ENCODE measurements around the gene DENND4A.
A peak's percentile ranks its signal among the peaks of the same experiment; 100 is the strongest.

The DENND4A gene

DNA sequence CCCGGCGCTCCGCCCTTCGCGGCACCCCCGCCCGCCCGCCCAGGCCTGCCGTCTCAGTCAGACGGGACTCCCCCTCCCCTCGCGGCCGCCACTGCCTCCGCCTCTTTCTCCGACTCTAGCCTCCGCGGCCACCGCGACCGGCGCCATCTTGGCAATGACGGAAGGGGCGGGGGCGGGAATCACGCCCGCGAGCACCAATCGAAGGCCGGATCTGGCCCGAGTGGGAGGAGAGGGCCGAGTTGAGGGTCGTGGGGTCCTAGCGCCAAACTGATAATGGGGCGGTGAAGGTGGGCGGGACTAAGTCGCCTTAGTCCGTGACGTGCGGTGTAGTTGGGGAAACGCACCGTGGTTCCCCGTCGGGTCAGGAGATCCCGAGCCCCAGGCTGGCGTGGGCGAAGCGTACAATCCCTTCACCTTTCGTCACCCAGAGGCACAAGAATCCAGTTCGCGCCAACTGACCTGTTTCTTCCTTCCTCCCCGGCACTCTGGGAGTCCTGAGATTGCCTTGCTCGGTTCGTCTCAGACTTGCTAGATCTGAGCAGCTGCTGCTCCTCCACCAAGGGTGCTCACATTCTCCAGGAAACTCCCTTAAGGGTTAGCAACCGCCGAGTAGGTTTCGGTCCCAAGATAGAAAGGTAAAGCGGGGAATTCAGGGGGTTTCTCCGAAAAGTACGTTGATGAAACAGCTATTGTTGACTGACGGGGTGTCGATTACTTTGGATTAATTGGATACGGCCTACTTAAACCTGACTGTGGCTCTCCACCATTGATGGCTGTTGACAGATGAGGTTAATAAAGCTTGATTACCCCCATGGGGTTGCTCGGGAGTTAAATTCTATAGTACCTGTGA lies at the start of gene DENND4A:
Gene DENND4A, minus strand, starts transcription at position 156 of the 850 bp plus-strand sequence. CDS start 35,843 bp downstream, outside the sequence.
- DNase-seq (ENCODE audit: low spot score), result peak; percentile 74

DNA sequence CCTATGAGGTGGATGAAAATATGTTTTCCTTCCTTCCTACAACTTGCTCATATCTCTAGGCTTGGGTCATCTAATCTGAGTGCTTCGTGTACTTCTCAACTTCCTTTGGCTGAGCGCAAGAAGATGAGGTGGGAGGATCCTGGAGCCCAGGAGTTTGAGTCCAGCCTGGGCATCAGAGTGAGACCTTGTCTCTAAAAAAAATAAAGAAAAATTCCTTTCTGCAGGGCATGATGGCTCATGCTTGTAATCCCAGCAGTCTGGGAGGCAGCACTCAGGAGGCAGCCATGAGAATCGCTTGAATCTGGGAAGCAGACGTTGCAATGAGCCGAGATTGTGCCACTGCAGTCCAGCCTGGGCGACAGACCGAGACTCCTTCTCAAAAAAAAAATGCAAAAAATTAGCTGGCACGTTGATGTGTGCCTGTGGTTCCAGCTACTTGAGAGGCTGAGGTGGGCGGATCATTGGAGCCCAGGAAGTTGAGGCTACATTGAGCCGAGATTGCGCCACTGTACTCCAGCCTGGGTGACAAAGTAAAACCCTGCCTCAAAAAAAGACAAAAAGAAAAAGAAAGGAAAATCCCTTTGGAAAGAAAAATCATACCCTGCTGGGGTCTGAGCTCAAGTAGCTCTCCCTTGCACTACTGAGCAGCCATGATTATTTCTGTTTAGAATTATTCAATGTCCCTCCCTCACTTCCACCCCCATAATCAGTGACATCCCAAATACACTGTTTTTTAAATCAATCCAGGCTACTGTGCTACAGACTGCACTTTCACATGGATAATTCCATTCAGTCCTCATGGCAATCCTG lies 49.2 kb upstream of the DENND4A start:
- DNase-seq (ENCODE audit: low spot score), result no peak

DNA sequence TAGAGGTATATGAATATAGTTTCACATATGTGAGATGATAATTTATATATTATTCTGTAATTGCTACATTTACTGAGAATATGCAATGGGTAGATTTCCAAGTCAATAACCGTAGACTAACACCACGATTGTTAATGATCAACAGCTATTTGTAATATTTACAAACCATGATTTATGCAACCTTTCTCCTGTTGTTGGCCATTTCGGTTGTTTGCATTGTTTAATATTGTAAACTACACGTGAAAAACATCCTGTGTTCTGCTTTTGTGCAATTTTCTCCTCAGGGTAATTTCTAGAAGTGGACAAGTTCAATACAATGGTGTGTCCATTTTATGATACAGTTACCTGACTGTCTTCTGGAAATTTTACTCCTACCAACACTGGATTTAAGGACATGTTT lies 47.9 kb upstream of the DENND4A start:
- DNase-seq (ENCODE audit: low spot score), result no peak

GRCh38 chr15:65839354-65839901 lies 47.3 kb upstream of the DENND4A start:
- no peak for DNase-seq (ENCODE audit: low spot score)

DNA sequence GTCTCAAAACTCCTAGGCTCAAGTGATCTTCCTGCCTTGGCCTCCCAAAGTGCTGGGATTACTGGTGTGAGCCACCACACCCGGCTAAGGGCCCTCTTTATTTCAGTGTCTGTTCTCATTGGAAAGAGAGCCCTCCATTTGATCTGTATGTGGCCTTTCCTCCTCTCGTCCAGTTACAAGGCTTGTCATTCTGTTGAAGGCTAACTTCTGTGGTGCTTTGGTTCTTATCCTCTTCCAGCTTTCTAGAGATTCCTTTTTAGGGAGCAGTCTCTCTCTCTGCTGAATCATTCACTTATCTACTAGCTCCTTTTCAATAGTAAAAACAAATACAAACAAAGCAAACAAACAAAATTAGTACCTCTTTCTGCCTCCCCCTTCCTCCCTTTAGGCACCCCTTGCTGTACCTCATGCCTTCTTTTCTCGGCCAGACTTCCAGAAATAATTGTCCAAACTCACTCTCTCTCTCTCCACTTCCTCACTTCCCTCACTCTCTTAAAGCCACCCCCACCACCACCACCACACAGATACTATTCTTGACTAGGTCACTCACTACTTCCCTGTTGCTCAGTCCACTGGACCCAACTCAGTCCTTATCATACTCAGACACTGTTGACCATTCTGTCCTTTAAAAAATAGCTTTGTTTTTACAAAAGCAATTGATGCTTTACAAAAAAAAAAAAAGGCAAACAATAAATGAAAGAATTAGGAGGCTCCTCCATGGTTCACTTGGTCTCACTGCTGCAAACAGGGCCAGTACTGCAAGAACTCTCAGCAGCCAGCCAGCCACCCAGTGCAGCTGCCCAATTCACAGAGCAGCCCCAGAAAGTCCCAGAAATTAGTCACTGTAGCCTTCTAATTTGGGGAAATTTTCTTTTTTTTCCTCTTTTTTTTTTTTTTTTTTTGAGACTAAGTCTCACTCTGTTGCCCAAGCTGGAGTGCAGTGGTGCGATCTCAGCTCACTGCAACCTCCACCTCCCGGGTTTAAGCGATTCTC lies 45.5 kb upstream of the DENND4A start:
- DNase-seq (ENCODE audit: low spot score), result no peak

DNA sequence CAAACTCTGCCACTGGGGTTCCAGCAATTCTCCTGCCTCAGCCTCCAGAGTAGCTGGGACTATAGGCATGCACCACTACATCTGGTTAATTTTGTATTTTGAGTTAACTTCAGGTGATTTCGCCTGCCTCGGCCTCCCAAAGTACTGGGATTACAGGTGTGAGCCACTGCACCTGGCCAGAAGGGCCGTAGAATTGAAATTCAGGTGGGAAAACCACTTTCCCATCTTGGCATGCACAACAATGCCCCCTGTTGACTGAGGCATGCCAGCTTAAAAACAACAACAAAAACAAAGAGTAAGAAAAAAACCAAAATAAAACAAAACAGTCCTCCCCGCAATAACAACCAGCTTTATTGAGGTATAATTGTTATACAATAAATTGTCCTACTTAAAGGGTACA lies 44.6 kb upstream of the DENND4A start:
- DNase-seq (ENCODE audit: low spot score), result no peak

- DNase-seq (ENCODE audit: low spot score), result no peak
Observed at GRCh38 chr15:65835447-65835846, 43.4 kb upstream of the DENND4A start.

DNA sequence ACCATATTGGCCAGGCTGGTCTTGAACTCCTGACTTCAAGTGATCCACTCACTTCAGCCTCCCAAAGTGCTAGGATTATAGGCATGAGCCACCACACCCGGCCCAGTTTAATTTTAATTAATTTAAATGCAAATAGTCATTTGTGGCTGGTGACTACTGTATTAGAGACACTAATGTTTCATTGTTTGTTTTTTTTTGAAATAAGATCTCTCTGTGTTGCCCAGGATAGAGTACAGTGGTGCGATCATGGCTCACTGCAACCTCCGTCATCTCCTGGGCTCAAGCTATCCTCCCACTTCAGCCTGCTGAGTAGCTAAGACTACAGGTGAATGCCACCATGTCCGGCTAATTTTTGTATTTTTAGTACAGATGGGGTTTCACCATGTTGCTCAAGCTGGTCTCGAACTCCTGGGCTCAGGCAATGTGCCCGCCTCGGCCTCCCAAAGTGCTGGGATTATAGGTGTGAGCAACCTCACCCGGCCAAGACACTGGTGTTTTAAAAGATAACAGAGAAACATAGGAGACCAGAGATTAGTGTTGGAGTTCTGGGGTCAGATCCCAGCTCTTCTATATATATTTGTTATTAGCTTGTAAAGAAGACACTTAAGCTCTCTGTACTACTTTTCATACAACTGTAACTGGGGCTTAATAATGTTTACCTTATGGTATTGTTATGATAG lies 42.6 kb upstream of the DENND4A start:
- no peak for DNase-seq (ENCODE audit: low spot score)

GRCh38 chr15:65833501-65834205 lies 41.6 kb upstream of the DENND4A start:
- DNase-seq (ENCODE audit: low spot score), result no peak

GRCh38 chr15:65832549-65833364 lies 40.7 kb upstream of the DENND4A start:
- DNase-seq (ENCODE audit: low spot score), result no peak

- no peak for DNase-seq (ENCODE audit: low spot score)
Observed at GRCh38 chr15:65829130-65829764, 37.2 kb upstream of the DENND4A start.

- no peak for DNase-seq (ENCODE audit: low spot score)
Observed at GRCh38 chr15:65828585-65828984, 36.5 kb upstream of the DENND4A start.

DNA sequence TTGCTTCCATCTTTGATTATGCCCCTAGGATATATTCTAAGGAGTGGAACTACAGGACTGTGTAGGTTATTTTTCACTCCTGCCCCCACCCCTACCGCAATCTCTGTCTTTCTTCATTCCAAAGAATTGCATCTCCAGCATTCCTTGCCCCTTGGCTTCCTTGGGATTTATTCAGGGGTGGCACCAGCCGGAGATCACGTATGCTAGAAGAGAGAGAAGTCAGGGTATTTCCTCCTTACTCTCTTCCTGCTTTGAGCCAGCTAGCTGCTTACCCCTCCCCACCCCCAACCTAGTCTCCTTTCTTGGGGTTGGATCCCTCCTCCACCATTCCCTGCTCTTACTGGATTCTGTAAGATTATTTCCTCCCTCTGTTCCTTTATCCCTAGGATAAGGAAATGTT lies 35.0 kb upstream of the DENND4A start:
- DNase-seq (ENCODE audit: low spot score), result no peak

GRCh38 chr15:65824941-65825544 lies 33.0 kb upstream of the DENND4A start:
- DNase-seq (ENCODE audit: low spot score), result no peak

- peak; percentile 23 for DNase-seq (ENCODE audit: low spot score)
Observed at GRCh38 chr15:65824031-65824743, 32.1 kb upstream of the DENND4A start.

GRCh38 chr15:65822316-65822715 lies 30.2 kb upstream of the DENND4A start:
- no peak for DNase-seq (ENCODE audit: low spot score)

DNA sequence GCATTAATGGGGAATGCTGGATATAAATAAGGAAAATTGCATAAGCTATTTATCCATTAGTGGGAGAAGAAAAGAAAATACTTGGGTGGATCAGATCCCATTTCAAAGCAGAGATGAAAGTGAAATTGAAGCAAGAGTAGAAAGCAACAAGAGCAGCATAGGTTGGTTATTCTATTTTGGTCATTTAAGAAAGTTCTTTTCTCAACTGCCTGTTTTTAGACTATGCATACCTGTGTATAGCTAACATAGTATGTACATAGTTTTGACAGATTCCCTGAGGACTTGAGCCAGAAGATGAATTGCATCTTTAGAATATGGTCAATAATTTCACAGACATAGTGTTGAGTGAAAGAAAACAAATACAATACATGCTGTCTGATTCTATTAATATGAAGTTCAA lies 29.0 kb upstream of the DENND4A start:
- DNase-seq (ENCODE audit: low spot score), result no peak

GRCh38 chr15:65819563-65819960 lies 27.5 kb upstream of the DENND4A start:
- DNase-seq (ENCODE audit: low spot score), result no peak

All from COLO829 (cell line).